Trophoblast cell (in vitro differentiated cells and primary cell): ENCODE measurements around the gene GTF2IRD1.
"Not testable (repeated sequence)": the region's sequence is repeated elsewhere in the genome, so short reads cannot be mapped to it uniquely, and the experiment has no call there.

Experiments
- DNase-seq, 2 donors: peaks; one replicate each; pipeline ENCODE4 v3.0.0-alpha.2; 2016
- H2AFZ ChIP-seq: 2 replicates; pipeline ENCODE4 v1.6.1; 2013; ENCODE audit warnings: low read length, moderate library complexity, mild to moderate bottlenecking; ENCODE audit not compliant: insufficient read depth, poor library complexity
- H2AK5ac ChIP-seq: 2 replicates; pipeline ENCODE4 v1.6.1; 2013; ENCODE audit warnings: mild to moderate bottlenecking, low read length
- H2BK120ac ChIP-seq: 2 replicates; pipeline ENCODE4 v1.6.1; 2013; ENCODE audit warnings: low read length, mild to moderate bottlenecking, moderate library complexity; ENCODE audit not compliant: insufficient read depth, poor library complexity
- H2BK12ac ChIP-seq: 2 replicates; pipeline ENCODE4 v1.6.1; 2013; ENCODE audit warnings: mild to moderate bottlenecking, low read length, moderate library complexity
- H2BK5ac ChIP-seq: 2 replicates; pipeline ENCODE4 v1.6.1; 2013; ENCODE audit warnings: low read length, low read depth, moderate library complexity, mild to moderate bottlenecking; ENCODE audit not compliant: poor library complexity
- H3K14ac ChIP-seq: 2 replicates; pipeline ENCODE4 v1.6.1; 2013; ENCODE audit warnings: mild to moderate bottlenecking, low read length
- H3K18ac ChIP-seq: 2 replicates; pipeline ENCODE4 v1.6.1; 2013; ENCODE audit warnings: mild to moderate bottlenecking, low read length
- H3K23ac ChIP-seq: 2 replicates; pipeline ENCODE4 v1.6.1; 2013; ENCODE audit warnings: low read length
- H3K27ac ChIP-seq: 2 replicates; pipeline ENCODE4 v1.5.1; 2013; ENCODE audit warnings: low read depth, mild to moderate bottlenecking, inconsistent platforms, low read length, moderate library complexity
- H3K27me3 ChIP-seq: 2 replicates; pipeline ENCODE4 v1.6.1; 2013; ENCODE audit warnings: inconsistent platforms, mild to moderate bottlenecking, low read length, moderate library complexity; ENCODE audit not compliant: insufficient read depth
- H3K36me3 ChIP-seq, 2 experiments: 1 replicate in 1 of 2; 2 replicates in 1 of 2; pipeline ENCODE4 v1.6.1; 2013; ENCODE audit warnings: low read length in 2 of 2, mild to moderate bottlenecking in 2 of 2, moderate library complexity in 1 of 2; ENCODE audit not compliant: insufficient read depth in 2 of 2, control insufficient read depth in 1 of 2
- H3K4ac ChIP-seq: 2 replicates; pipeline ENCODE4 v1.6.1; 2013; ENCODE audit warnings: low read depth, mild to moderate bottlenecking, low read length, moderate library complexity
- H3K4me1 ChIP-seq, 2 experiments: 1 replicate in 1 of 2; 2 replicates in 1 of 2; pipeline ENCODE4 v1.6.1; 2013; ENCODE audit warnings: low read length in 2 of 2, mild to moderate bottlenecking in 2 of 2, moderate library complexity in 1 of 2; ENCODE audit not compliant: insufficient read depth in 2 of 2, control insufficient read depth in 1 of 2
- H3K4me2 ChIP-seq: 2 replicates; pipeline ENCODE4 v1.6.1; 2013; ENCODE audit warnings: inconsistent platforms, mild to moderate bottlenecking, low read length, moderate library complexity
- H3K4me3 ChIP-seq: 2 replicates; pipeline ENCODE4 v1.5.1; 2013; ENCODE audit warnings: mild to moderate bottlenecking, low read depth, low read length, inconsistent platforms
- H3K79me1 ChIP-seq: one replicate; pipeline ENCODE4 v1.6.1; 2013; ENCODE audit warnings: low read length
- H3K79me2 ChIP-seq: 2 replicates; pipeline ENCODE4 v1.6.1; 2013; ENCODE audit warnings: low read length, mild to moderate bottlenecking; ENCODE audit not compliant: control insufficient read depth, insufficient read depth, poor library complexity
- H3K9ac ChIP-seq: 2 replicates; pipeline ENCODE4 v1.6.1; 2013; ENCODE audit warnings: mild to moderate bottlenecking, low read length
- H3K9me3 ChIP-seq: 2 replicates; pipeline ENCODE4 v1.6.1; 2013; ENCODE audit warnings: low read depth, mild to moderate bottlenecking, control low read depth, inconsistent platforms, low read length; ENCODE audit not compliant: insufficient read depth
- H4K12ac ChIP-seq: 2 replicates; pipeline ENCODE4 v1.6.1; 2013; ENCODE audit warnings: low read depth, mild to moderate bottlenecking, low read length, moderate library complexity
- H4K8ac ChIP-seq: 2 replicates; pipeline ENCODE4 v1.6.1; 2013; ENCODE audit warnings: low read depth, mild to moderate bottlenecking, low read length, moderate library complexity
- H4K91ac ChIP-seq: one replicate; pipeline ENCODE4 v1.6.1; 2013; ENCODE audit warnings: low read depth, mild to moderate bottlenecking, low read length, moderate library complexity
- WGBS: extraction: QIAGEN DNeasy Blood & Tissue Kit; methylation state at CpG from one replicate; pipeline ENCODE4 v1.1.7; 2013; ENCODE audit warnings: missing lambda C conversion rate; ENCODE audit not compliant: insufficient read length, insufficient coverage; ENCODE audit errors: extremely low coverage; 5-methylcytosine and 5-hydroxymethylcytosine counted together

The GTF2IRD1 gene

GRCh38 chr7:74494076-74494548, 40.4 kb downstream of the GTF2IRD1 start:
- H3K9me3 ChIP-seq, result peaks cover 6% of the 10 kb centered on the region

GRCh38 chr7:74495112-74496086, 41.7 kb downstream of the GTF2IRD1 start:
- Histone ChIP-seq H3K27me3 (no peaks in the 10 kb centered on the region), H2AK5ac (no peak overlapping the region), H3K36me3 (peaks cover 0 to 3% of the 10 kb centered on the region in 2 experiments), H4K91ac (no peak overlapping the region), H3K27ac (no peak overlapping the region), H3K4me2 (no peak overlapping the region), H3K14ac (no peak overlapping the region), H2BK5ac (no peak overlapping the region), H4K8ac (no peak overlapping the region), H3K4me3 (peak overlapping the region; percentile 41), H3K9ac (no peak overlapping the region), H2AFZ (no peak overlapping the region), H3K79me1 (no peaks in the 10 kb centered on the region), H3K18ac (no peak overlapping the region), H3K23ac (no peak overlapping the region), H3K4ac (no peak overlapping the region), H3K79me2 (no peaks in the 10 kb centered on the region), H2BK12ac (no peak overlapping the region), H2BK120ac (no peak overlapping the region), H4K12ac (no peak overlapping the region), H3K4me1 (no peaks in the 10 kb centered on the region), H3K9me3 (peaks cover 6% of the 10 kb centered on the region)
- DNase-seq, result no peak
- WGBS, result no CpG with 5 or more reads among the region's 19 CpGs

More at GRCh38 chr7:74494076-74494548, 40.4 kb downstream of the GTF2IRD1 start:
- Histone ChIP-seq H3K4me3 (no peak overlapping the region), H4K12ac (no peak overlapping the region), H2BK120ac (no peak overlapping the region), H4K8ac (no peak overlapping the region), H3K4me1 (no peaks in the 10 kb centered on the region), H2AK5ac (no peak overlapping the region), H2BK12ac (no peak overlapping the region), H4K91ac (no peak overlapping the region), H3K9ac (no peak overlapping the region), H3K27me3 (no peaks in the 10 kb centered on the region), H2BK5ac (no peak overlapping the region), H3K79me2 (no peaks in the 10 kb centered on the region), H3K4me2 (no peak overlapping the region), H2AFZ (no peak overlapping the region), H3K27ac (no peak overlapping the region), H3K4ac (no peak overlapping the region), H3K14ac (no peak overlapping the region), H3K79me1 (no peaks in the 10 kb centered on the region), H3K36me3 (peaks cover 0 to 3% of the 10 kb centered on the region in 2 experiments), H3K18ac (no peak overlapping the region), H3K23ac (no peak overlapping the region)
- WGBS, result no CpG with 5 or more reads among the region's 14 CpGs
- DNase-seq, result no peak

GRCh38 chr7:74496272-74496671, 42.6 kb downstream of the GTF2IRD1 start:
- no peak overlapping the region for H2AFZ ChIP-seq

GRCh38 chr7:74496773-74497172, 43.1 kb downstream of the GTF2IRD1 start:
- H3K4me1 ChIP-seq, H3K27me3 ChIP-seq, H4K8ac ChIP-seq, DNase-seq, H3K4me3 ChIP-seq, H2BK5ac ChIP-seq, H2BK120ac ChIP-seq, H3K9ac ChIP-seq, H3K79me2 ChIP-seq, H3K36me3 ChIP-seq, H2AK5ac ChIP-seq, H4K91ac ChIP-seq, H3K14ac ChIP-seq, H3K4ac ChIP-seq, H3K23ac ChIP-seq, H3K18ac ChIP-seq, H2AFZ ChIP-seq, H4K12ac ChIP-seq, H3K79me1 ChIP-seq, H3K9me3 ChIP-seq, H2BK12ac ChIP-seq, H3K27ac ChIP-seq, H3K4me2 ChIP-seq: not testable (repeated sequence)
- no CpG with 5 or more reads among the region's 3 CpGs for WGBS

More at GRCh38 chr7:74496272-74496671, 42.6 kb downstream of the GTF2IRD1 start:
- no peak overlapping the region for H3K14ac ChIP-seq
- H3K18ac ChIP-seq, result no peak overlapping the region
- H3K9me3 ChIP-seq, result peaks cover 6% of the 10 kb centered on the region
- H4K12ac ChIP-seq, result no peak overlapping the region
- H3K4me3 ChIP-seq, result peak overlapping the region; percentile 41
- no peaks in the 10 kb centered on the region for H3K4me1 ChIP-seq
- no peak overlapping the region for H3K27ac ChIP-seq
- no peak overlapping the region for H3K9ac ChIP-seq
- no peak overlapping the region for H2BK5ac ChIP-seq
- no peak for DNase-seq
- no peak overlapping the region for H3K4me2 ChIP-seq
- H3K4ac ChIP-seq, result no peak overlapping the region
- WGBS, result no CpG with 5 or more reads among the region's 6 CpGs
- peak overlapping the region; percentile 6 for H3K23ac ChIP-seq
- H4K91ac ChIP-seq, result no peak overlapping the region
- H3K79me2 ChIP-seq, result no peaks in the 10 kb centered on the region
- no peaks in the 10 kb centered on the region for H3K27me3 ChIP-seq
- H2AK5ac ChIP-seq, result no peak overlapping the region
- H4K8ac ChIP-seq, result no peak overlapping the region
- H3K36me3 ChIP-seq, result no peaks in the 10 kb centered on the region
- no peak overlapping the region for H2BK120ac ChIP-seq
- H2BK12ac ChIP-seq, result no peak overlapping the region
- no peaks in the 10 kb centered on the region for H3K79me1 ChIP-seq
